SK-N-SH (cell line): ENCODE results near the gene IL3.

Experiments used
- CTCF ChIP-seq: fragments of 200-600 bp; sonication (generic); IDR thresholded peaks from 2 replicates; pipeline ENCODE4 v1.6.1; 2017; ENCODE audit warnings: antibody characterized with exemption, mild to moderate bottlenecking, moderate library complexity
- EP300 ChIP-seq, 2 experiments: IDR thresholded peaks; 2 replicates each; pipeline versions ENCODE4 v1.4.0 to v1.6.1; 2012; ENCODE audit warnings: borderline replicate concordance in 1 of 2, low read depth in 1 of 2, low read length in 1 of 2
- FOXJ3 ChIP-seq: sonication (generic); formaldehyde crosslinking; IDR thresholded peaks from 2 replicates; pipeline ENCODE4 v1.5.1; 2020; ENCODE audit warnings: mild to moderate bottlenecking, missing genetic modification reagents
- FOXM1 ChIP-seq: IDR thresholded peaks from 2 replicates; pipeline ENCODE4 v1.4.0; 2012; ENCODE audit warnings: low read depth, mild to moderate bottlenecking
- IRF3 ChIP-seq: fragments of 150-350 bp; IDR thresholded peaks from 2 replicates; pipeline ENCODE4 v1.6.1; 2016; ENCODE audit warnings: mild to moderate bottlenecking, low read depth, low read length
- RAD21 ChIP-seq: IDR thresholded peaks from 2 replicates; pipeline ENCODE4 v1.6.1; 2012; ENCODE audit warnings: mild to moderate bottlenecking, low read length
- RXRA ChIP-seq: IDR thresholded peaks from 2 replicates; pipeline ENCODE4 v1.4.0; 2012; ENCODE audit warnings: low read depth, mild to moderate bottlenecking, borderline replicate concordance
- SIN3A ChIP-seq: IDR thresholded peaks from 2 replicates; pipeline ENCODE4 v1.6.1; 2012; ENCODE audit warnings: low read depth, mild to moderate bottlenecking, low read length, moderate library complexity, borderline replicate concordance
- TAF1 ChIP-seq: IDR thresholded peaks from 2 replicates; pipeline ENCODE4 v1.6.1; 2012; ENCODE audit warnings: low read depth, mild to moderate bottlenecking, low read length, moderate library complexity, borderline replicate concordance
- TEAD4 ChIP-seq: IDR thresholded peaks from 2 replicates; pipeline ENCODE4 v1.4.0; 2012; ENCODE audit warnings: mild to moderate bottlenecking, borderline replicate concordance; ENCODE audit not compliant: insufficient read depth
- ZBTB33 ChIP-seq: IDR thresholded peaks from 2 replicates; pipeline ENCODE4 v1.4.0; 2012; ENCODE audit warnings: low read depth, borderline replicate concordance
- TF ChIP-seq, protein P1 (sequence below): IDR thresholded peaks from 2 replicates; pipeline ENCODE4 v1.6.1; 2012; ENCODE audit warnings: mild to moderate bottlenecking, low read depth, low read length, moderate library complexity
- TF ChIP-seq, protein P2 (sequence below): IDR thresholded peaks from 2 replicates; pipeline ENCODE4 v1.4.0; 2012; ENCODE audit warnings: low read depth

- TF ChIP-seq, protein P1, sequence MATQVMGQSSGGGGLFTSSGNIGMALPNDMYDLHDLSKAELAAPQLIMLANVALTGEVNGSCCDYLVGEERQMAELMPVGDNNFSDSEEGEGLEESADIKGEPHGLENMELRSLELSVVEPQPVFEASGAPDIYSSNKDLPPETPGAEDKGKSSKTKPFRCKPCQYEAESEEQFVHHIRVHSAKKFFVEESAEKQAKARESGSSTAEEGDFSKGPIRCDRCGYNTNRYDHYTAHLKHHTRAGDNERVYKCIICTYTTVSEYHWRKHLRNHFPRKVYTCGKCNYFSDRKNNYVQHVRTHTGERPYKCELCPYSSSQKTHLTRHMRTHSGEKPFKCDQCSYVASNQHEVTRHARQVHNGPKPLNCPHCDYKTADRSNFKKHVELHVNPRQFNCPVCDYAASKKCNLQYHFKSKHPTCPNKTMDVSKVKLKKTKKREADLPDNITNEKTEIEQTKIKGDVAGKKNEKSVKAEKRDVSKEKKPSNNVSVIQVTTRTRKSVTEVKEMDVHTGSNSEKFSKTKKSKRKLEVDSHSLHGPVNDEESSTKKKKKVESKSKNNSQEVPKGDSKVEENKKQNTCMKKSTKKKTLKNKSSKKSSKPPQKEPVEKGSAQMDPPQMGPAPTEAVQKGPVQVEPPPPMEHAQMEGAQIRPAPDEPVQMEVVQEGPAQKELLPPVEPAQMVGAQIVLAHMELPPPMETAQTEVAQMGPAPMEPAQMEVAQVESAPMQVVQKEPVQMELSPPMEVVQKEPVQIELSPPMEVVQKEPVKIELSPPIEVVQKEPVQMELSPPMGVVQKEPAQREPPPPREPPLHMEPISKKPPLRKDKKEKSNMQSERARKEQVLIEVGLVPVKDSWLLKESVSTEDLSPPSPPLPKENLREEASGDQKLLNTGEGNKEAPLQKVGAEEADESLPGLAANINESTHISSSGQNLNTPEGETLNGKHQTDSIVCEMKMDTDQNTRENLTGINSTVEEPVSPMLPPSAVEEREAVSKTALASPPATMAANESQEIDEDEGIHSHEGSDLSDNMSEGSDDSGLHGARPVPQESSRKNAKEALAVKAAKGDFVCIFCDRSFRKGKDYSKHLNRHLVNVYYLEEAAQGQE, result no peak
- no peak for TF ChIP-seq TEAD4
- no peak for TF ChIP-seq ZBTB33
- no peak for TF ChIP-seq TAF1
- TF ChIP-seq FOXM1, result no peak
- no peak for TF ChIP-seq FOXJ3 (CRISPR knock-in tag)
- no peak for TF ChIP-seq CTCF
- TF ChIP-seq, protein P2, sequence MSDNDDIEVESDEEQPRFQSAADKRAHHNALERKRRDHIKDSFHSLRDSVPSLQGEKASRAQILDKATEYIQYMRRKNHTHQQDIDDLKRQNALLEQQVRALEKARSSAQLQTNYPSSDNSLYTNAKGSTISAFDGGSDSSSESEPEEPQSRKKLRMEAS, result no peak
- no peak for TF ChIP-seq RAD21
- TF ChIP-seq IRF3, result no peak
- no peak for TF ChIP-seq EP300 (IDR thresholded peaks at IDR 0.05; ENCODE audit: borderline replicate concordance in 1 of 2, low read depth in 1 of 2, low read length in 1 of 2)
- TF ChIP-seq SIN3A, result no peak
- no peak for TF ChIP-seq RXRA
Observed at GRCh38 chr5:132087661-132088060, 27.2 kb downstream of the IL3 start.
